Stimulated activated CD8-positive, alpha-beta memory T cell treated with anti-CD3 and anti-CD28 coated beads, Interleukin-15, amount 100 ng/mL, for 1 hour (primary cell): ENCODE results near the gene CCDC74A.
"Not testable (repeated sequence)": the region's sequence is repeated elsewhere in the genome, so short reads cannot be mapped to it uniquely, and the experiment has no call there.

Experiments
- DNase-seq: peaks from one replicate; pipeline ENCODE4 v3.0.0-alpha.2; 2020; ENCODE audit warnings: low read depth

CCDC74A gene

GRCh38 chr2:131529864-131530445 is 2.3 kb downstream of the CCDC74A start:
- not testable (repeated sequence) for DNase-seq

GRCh38 chr2:131530626-131531344 is 3.1 kb downstream of the CCDC74A start:
- not testable (repeated sequence) for DNase-seq

GRCh38 chr2:131531547-131532185 is 4.0 kb downstream of the CCDC74A start:
- not testable (repeated sequence) for DNase-seq

- not testable (repeated sequence) for DNase-seq
These were observed 5.3 kb downstream of the CCDC74A start for GRCh38 chr2:131532723-131533608.

- DNase-seq = not testable (repeated sequence)
These were observed 6.1 kb downstream of the CCDC74A start for GRCh38 chr2:131533609-131534316.

- not testable (repeated sequence) for DNase-seq
These were observed 6.6 kb downstream of the CCDC74A start for GRCh38 chr2:131534317-131534672.

GRCh38 chr2:131534965-131535364 is 7.3 kb downstream of the CCDC74A start:
- DNase-seq = not testable (repeated sequence)

- DNase-seq = no peak
These were observed 7.8 kb downstream of the CCDC74A start for GRCh38 chr2:131535526-131535925.

GRCh38 chr2:131535951-131536826 is 8.5 kb downstream of the CCDC74A start:
- not testable (repeated sequence) for DNase-seq

- not testable (repeated sequence) for DNase-seq
These were observed 9.2 kb downstream of the CCDC74A start for GRCh38 chr2:131536841-131537240.

GRCh38 chr2:131538856-131539255 is 11.2 kb downstream of the CCDC74A start:
- DNase-seq = not testable (repeated sequence)

- DNase-seq = no peak
These were observed 15.0 kb downstream of the CCDC74A start for GRCh38 chr2:131542438-131543384.

- no peak for DNase-seq
These were observed 15.8 kb downstream of the CCDC74A start for GRCh38 chr2:131543385-131543891.

GRCh38 chr2:131544006-131544812 is 16.5 kb downstream of the CCDC74A start:
- DNase-seq = not testable (repeated sequence)

GRCh38 chr2:131544813-131545165 is 17.1 kb downstream of the CCDC74A start:
- not testable (repeated sequence) for DNase-seq

GRCh38 chr2:131552871-131553270 is 25.2 kb downstream of the CCDC74A start:
- DNase-seq = no peak

- no peak for DNase-seq
These were observed 29.3 kb downstream of the CCDC74A start for GRCh38 chr2:131556998-131557397.

GRCh38 chr2:131557558-131558321 is 30.1 kb downstream of the CCDC74A start:
- DNase-seq = no peak
